ENCODE measurements around the gene MAT2B.

The MAT2B gene

GRCh38 chr5:163505368-163506094, at the start of gene MAT2B:
Gene MAT2B, plus strand, starts transcription at chr5:163505619. Its CDS starts 68 bp downstream, at chr5:163505687.
- DNase-seq (ENCODE audit: low read depth in 3 of 3) = peak; percentile 92 to 94 (median 93)

DNA sequence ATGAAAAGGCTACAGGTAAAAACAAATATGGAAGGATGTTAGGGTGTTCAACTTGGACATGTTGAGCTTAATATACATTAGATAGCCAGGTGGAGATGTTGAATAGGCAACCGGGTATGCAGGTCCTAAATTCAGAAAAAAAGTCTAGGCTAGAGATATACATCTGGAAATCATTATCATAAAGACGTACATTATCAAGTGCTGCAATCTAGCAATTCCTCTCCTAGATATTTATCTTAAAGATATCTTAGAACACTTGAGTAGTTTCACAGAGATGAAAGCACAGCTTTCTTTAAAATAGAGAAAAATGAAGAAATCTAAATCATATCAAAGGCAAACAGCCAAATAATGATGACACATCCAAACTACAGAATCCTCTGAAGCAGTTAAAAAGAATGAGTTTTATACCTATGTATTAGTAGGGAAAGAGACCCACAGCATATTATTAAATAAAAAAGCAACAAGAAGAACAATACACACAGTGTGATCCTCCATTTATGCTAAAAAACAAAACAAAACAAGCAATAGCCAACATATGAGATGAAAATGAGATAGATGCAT, 49.3 kb upstream of the MAT2B start:
- no peak for DNase-seq (ENCODE audit: low read depth in 3 of 3)

DNA sequence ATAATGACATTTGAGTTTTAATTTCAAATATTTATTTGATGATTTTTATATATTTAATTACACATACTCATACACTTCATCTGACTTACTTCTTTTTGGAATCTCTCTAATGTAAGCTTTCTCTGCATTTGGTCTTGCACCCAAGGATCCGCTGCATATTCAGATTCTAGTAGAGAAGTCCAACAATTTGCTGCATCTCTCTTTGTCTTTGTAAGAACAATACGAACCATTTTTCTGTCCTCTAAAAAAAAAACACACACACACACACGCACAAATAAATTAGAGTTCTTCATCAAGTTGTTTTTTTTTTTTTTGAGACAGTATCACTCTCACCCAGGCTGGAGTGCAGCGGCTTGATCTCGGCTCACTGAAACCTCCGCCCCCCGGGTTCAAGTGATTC, 48.6 kb upstream of the MAT2B start:
- DNase-seq (ENCODE audit: low read depth in 3 of 3) = no peak

DNA sequence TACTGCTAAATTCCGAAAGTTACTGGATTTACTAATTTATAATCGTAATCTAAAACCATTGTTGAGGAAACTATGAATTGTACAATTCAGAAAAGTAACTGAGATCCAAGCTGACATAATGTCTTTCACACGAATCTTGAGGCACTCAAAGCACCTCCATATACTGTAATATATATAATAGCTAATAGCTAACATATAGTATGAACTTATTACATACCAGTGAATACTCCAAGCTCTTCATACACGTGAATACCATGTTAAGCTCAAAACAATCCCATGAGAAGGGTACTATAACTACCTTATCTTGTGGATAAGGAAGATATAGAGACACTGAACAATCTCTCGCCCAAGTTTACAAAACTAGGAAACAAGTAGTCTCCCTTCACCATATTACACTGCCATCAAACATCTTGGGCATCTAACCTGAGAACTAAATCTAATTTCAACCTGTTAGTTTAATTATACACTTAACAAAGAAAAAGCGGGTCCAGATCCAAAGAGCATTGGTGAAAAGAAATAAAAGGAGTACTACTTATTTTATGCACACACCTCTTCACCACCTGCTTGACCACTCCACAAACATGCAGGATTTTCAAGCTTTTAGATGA, 46.5 kb upstream of the MAT2B start:
- no peak for DNase-seq (ENCODE audit: low read depth in 3 of 3)

- DNase-seq (ENCODE audit: low read depth in 3 of 3) = no peak
These were observed 46.0 kb upstream of the MAT2B start for GRCh38 chr5:163459462-163459818.

GRCh38 chr5:163459819-163460561, 45.4 kb upstream of the MAT2B start, which contains the start of gene NUDCD2:
Gene NUDCD2, minus strand, starts transcription at chr5:163460102. Its CDS starts 52 bp downstream, at chr5:163460050.
- DNase-seq (ENCODE audit: low read depth in 3 of 3) = peak; percentile 87 to 92 (median 90)

GRCh38 chr5:163460562-163461171, 44.8 kb upstream of the MAT2B start, which contains the start of gene HMMR:
Gene HMMR, plus strand, starts transcription at chr5:163460632. Its CDS starts 61 bp downstream, at chr5:163460693.
- DNase-seq (ENCODE audit: low read depth in 3 of 3) = no peak

DNA sequence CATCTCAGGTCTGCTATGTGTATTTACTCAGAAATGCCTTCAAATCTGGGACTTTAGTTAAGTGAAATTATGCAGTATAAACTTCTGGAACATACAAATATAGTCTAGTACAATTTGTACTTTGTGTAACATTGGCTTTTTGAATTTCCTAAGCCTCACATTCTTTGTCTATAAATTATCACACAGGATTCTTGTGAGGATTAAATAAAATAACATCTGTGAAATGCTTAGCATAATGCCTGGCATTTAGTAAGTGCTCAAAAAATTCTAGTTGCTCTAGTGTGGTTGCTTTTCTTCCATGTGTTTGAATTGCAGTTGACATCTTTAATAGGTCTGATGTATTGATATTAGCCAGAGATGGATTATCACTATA, 42.4 kb upstream of the MAT2B start:
- no peak for DNase-seq (ENCODE audit: low read depth in 3 of 3)

DNA sequence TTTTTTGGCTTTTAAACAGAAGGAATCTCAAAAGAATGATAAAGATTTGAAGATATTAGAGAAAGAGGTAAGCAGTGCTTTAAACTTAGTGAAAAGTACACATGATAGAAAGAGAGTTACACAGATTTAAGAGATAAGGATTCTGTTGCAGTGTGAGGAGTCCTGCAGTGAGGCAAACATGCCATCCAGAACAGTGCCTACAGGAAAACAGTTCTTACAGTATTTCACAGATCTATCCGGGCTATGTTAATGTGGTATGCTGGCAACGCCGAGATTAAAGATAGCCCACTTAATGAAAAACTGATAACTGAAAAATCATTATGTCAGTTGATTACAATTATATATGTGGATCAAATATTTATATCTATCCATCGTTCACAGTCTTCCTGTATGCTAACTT, 37.7 kb upstream of the MAT2B start:
- DNase-seq (ENCODE audit: low read depth in 3 of 3) = no peak

DNA sequence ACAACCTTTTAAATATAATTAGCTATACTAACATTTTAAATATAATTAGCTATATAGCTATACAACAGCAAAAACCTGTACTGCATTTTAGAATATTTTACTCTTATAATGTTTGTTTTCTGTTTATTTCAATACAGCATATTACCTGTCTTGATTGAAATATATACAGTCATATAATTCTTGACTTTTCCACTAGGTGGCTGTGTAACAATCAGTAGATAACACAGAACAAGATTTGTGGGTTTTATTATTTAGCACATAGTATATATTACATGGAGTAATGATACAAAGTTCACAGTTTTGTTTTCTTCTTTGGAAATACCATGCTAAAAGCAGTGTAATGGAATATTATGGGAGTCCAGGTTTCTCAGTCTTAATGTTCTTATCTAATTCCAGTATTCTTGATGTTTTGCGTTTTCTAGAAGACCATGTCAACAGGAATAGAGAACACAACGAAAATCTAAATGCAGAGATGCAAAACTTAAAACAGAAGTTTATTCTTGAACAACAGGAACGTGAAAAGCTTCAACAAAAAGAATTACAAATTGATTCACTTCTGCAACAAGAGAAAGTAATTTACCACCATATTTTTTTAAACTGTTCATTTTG, 31.7 kb upstream of the MAT2B start:
- no peak for DNase-seq (ENCODE audit: low read depth in 3 of 3)

GRCh38 chr5:163475411-163475810, 30.0 kb upstream of the MAT2B start:
- no peak for DNase-seq (ENCODE audit: low read depth in 3 of 3)

- DNase-seq (ENCODE audit: low read depth in 3 of 3) = no peak
These were observed 27.1 kb upstream of the MAT2B start for GRCh38 chr5:163478126-163478981.

DNA sequence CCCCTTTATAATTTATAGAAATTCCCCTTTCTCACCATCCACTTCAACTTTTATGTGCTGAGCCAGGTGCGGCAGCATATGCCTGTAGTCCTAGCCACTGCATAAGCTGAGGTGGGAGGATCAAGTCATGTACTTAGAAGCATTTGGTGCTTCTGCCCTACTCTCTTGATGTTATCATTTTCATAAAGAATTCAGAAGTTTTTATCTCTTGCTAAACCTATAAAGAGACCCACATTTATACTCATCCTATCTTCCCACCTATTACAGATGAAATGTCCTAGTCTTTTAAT, 26.5 kb upstream of the MAT2B start:
- DNase-seq (ENCODE audit: low read depth in 3 of 3) = no peak

DNA sequence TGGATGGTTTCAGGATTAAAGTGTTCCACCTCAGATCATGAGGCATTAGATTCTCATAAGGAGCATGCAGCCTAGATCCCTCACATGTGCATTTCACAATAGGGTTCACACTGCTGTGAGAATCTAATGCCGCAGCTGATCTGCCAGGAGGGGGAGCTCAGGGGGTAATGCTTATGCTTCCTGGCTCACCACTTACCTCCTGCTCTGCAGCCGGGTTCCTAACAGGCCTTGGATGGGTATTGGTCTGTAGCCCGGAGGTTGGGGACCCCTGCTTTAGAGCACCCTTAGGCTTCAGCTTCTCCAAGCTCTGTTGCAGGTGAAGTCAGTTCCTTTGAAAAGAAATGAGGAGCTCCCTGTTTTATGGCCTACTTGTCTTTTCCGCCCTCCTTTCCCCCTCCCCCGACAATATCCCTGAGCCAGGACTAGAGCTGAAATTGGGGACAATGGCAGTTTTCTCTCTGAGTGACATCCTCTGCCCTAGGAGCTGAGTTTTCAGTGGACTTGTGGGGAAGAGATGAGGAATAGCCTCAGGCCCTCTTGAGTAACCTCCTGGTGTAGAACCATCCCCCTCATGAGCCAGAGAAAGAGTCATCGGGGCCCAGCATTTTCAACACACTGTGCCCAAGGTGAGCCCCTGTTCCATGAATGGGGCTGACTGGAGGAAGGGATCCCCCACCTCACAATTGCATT, 16.2 kb upstream of the MAT2B start:
- no peak for DNase-seq (ENCODE audit: low read depth in 3 of 3)

GRCh38 chr5:163489745-163490075, 15.7 kb upstream of the MAT2B start:
- no peak for DNase-seq (ENCODE audit: low read depth in 3 of 3)

DNA sequence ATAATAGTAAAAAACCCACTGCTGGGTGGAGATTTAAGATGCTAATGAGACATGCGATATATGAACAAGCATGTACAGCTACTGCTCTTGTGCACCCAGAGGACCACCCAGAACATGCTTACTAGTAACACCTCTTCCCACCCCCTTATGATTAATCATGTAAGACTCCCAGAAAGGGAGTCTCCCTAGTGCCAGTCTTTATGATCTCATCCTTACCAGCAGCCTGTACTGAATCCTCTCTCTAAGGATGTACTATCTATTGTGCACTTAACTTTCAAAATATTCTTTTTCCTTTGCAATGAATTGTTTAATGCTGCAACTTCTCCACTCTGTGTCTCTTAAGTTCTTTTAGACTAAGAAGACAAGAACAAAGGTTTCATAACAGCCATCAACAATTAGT, 9.1 kb upstream of the MAT2B start:
- no peak for DNase-seq (ENCODE audit: low read depth in 3 of 3)

- DNase-seq (ENCODE audit: low read depth in 3 of 3) = no peak
These were observed 8.1 kb upstream of the MAT2B start for GRCh38 chr5:163497315-163497714.

GRCh38 chr5:163498886-163499285, 6.5 kb upstream of the MAT2B start:
- DNase-seq (ENCODE audit: low read depth in 3 of 3) = no peak

DNA sequence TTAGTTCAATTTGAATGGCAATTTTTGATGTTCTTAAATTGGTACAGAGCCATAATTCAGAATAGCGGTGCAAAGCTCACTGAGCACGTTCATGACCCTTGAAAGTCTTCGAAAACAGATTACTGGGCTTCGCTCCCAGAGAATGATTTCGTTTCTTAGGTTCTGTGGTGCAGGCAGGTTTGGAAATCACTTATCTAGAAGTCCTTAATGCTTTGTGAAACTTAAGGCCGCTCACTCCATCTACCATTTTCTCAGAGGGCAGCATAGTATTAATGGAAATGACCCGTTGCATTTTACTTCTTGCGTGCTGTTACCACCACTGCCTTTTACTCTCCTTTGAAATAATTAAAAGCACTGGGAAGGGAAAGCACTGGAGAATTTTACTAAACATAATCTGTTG, 2.9 kb upstream of the MAT2B start:
- no peak for DNase-seq (ENCODE audit: low read depth in 3 of 3)
